Activated CD8-positive, alpha-beta memory T cell treated with anti-CD3 and anti-CD28 coated beads, Interleukin-2, amount 50 U/mL, for 24 hours (primary cell): ENCODE data around the gene LASP1.

Source experiments
- DNase-seq: peaks from one replicate; pipeline ENCODE4 v3.0.0-alpha.2; 2020; ENCODE audit errors: extremely low read depth

LASP1 gene

DNA sequence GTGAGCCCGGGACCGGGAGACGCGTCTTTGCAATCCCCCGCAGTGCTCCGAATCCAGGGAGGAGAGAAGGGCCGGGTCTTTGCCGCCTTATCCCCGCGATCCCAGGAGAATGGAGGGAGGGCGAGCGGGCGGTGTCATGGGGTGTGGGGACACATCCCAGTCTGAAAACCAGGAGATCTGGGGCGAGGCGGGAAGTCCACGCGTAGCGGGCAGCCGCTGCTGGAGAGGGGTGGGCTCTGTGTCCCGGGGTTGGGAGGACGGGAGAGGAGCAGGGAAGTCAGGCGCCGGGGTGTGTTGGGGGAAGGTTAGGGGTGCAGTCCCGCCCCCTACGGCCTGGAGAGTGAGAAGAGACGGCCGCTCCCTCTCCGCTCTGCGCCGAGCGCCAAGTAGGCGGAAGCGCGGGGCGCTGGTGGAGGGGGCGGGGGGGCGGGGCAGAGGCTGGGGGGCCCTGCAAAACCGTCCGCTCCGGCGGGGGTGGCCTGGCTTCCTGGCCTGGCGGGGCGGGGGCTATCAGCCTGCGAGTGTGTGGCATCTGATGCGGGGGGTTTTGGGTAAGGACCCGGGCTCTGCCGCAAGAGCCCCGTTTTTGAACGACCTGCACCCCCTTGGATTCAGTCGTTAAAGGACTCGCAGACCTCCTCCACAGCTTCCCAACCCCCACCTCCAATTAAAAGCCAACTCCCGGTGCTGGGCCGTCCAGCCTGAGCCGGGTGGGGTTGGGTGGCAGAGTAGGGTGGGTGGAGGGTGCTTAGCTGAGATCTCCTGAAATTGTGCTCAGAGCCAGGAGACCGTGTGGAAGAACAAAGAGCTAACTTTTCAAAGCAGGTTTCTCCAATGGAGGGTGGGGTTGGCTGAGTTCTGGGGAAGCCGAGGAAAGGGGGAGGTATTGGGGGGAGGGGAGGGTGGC lies 654 bp downstream of the LASP1 start:
- DNase-seq: no peak

DNA sequence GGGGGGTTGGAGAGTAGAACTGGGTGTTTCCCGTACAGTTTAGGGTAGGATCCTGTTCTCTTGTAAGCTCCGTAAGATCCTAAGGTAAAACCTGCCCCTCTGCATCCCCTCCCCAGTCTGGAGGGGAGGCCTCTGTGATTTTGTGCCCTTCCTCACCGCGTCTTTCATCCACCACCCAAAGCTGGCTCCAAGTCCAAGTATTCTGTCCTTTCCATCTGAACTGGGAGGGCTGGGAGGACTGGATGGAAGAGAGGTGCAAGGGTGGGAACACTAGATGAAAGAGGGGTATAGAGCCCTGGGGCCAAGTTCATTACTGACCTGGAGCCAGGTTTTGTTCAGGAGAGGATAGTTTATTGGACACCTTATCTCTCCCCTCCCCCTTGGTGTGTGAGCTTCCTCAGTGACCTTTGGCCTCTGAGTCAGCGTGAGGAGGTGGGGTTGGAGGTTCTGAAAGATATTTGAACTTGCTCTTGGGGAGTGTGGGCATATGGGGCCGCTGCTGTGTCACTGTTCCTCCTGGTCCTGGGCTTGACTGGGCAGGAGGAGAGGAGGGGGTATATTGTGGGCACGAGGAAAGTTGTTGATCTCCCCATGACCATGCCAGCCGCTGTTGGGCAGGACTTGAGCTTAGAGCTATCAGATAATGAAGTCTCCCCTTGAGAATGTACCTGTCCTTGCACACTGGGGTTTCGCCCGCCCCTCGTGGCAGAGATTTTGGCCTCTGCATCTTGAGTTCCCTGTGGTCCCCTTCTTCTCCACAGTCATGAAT lies 1.6 kb downstream of the LASP1 start:
- DNase-seq: no peak

DNA sequence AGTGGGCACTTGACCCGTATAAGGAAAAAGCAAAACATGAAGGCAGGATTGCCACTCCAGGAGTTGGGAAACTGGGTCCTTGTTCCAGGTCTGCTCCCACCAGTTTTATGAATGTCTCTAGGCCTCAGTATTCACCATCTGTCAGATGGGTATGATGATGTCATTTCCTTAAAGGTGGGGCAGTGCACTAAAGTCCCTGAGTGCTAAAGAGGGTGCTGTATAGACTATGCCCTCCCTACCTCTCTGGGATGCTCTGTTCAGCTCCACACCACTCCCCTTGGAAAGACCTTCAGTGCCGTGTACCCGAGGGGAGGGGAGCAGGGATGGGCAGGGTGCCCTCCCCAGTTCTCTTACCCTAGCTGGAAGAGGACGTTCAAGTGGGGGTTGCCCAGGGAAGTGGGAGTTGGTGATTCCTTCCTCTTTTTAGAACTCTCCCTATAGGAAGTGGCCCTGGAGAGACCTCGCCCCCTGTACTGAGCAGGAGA lies 2.2 kb downstream of the LASP1 start:
- DNase-seq: no peak

DNA sequence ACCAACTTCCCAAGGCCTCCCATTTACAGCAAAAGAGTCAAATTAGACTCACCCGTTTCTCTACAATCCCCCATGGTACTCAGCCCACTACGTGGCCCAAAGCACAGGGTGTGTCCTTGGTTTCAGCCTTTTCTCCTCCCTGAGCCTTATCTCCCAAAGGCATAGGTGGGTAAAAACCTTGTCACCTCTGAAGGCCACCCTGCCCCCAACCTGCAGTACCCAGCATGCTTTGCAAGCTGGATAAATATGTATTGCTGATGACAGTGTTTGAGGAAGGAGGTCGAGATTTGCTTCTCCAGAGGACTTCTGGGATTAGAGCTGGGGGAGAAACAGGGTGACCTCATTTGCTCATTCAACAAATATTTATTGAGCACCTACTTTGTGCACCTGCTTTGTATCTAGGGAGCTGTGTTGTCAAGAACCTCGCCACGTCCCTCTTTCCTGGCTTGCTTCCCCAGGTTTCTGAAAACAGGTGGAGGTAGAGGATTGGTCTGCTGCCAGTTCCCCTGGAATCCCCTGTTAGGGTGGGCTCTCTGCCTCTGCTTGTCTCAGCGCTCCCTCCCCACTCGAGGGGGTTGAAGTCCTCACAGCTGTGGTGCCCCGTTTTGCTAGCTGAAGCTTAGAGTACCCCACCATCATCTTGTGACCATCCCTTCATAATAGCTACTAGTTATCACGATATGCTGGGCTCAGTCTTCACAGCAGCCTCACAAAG lies 3.0 kb downstream of the LASP1 start:
- DNase-seq: no peak

DNA sequence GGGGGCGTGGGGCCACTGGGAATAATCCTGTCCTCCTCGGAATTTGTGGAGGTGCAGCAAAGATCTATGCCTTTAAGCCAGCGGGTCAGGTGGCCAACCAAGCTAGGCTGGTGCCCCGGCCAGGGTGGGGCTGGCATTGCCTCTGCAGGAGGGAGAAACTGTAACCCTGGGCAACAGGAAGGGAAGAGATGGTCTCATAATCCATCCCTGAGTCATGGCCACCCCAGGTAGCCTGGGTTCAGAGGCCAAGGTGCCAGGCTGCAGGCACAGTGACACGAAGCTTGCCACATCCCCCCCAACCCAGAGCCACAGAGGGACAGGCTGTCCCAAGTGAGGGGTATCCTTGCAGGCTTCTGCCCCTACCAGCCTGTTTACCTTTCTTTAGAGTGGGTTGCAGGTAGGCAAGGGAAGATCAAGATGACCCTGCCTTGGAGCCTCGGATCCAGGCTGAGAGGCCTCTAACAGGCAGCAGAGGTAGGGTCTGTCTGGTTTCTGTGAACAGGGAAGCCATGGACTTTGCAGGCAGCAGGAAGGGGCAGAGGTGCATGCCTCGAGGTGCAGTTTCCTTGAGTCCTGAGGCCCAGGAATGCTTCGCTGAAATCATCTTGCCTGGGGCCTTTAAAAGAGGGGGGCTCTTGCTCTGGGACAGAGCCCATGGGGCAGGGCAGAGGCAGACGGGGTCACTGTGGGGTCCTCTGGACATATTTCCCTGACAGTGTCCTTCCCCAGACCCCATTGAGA lies 4.0 kb downstream of the LASP1 start:
- no peak for DNase-seq

DNA sequence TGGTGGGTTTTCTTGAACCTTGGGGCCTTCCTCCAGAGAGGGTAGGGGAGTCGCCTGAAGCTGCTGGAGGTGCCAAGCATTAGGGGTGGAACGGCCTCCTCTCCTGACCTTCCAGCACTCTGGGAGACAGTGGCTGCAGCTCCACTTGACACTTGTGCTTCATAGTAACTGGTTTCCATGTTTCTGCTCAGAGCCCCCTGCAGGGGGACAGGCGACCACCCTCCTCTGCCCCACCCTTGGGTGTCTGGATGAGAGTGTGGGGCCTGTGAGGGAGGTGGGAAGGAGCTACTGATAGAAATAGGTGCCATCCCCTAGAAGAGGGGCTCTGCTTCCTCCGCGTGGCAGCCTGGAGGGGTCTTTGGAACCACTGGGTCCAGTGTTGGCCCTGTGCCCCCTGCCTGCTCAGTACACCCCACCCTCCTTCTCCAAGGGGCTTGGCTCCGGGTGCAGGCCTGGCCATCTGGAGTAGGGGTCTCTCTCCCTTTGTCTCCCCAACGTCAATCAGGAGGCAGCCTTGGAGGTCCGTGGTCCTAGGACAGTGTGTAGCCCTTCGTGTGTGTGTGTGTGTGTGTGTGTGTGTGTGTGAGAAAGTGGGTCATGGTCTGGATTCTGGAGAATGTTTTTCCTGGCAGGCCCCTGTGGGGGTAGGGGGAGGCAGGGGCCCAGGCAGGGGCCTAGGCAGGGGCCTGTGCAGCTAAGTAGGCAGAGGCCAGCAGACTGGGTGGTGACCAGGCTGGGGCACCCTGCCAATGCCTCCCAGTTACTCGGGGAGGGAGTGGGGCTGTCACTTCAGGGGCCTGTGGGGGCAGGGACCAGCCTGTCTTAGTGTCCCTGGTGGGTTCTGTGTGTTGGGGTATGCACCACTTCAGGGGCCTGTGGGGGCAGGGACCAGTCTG lies 4.9 kb downstream of the LASP1 start:
- DNase-seq: no peak

DNA sequence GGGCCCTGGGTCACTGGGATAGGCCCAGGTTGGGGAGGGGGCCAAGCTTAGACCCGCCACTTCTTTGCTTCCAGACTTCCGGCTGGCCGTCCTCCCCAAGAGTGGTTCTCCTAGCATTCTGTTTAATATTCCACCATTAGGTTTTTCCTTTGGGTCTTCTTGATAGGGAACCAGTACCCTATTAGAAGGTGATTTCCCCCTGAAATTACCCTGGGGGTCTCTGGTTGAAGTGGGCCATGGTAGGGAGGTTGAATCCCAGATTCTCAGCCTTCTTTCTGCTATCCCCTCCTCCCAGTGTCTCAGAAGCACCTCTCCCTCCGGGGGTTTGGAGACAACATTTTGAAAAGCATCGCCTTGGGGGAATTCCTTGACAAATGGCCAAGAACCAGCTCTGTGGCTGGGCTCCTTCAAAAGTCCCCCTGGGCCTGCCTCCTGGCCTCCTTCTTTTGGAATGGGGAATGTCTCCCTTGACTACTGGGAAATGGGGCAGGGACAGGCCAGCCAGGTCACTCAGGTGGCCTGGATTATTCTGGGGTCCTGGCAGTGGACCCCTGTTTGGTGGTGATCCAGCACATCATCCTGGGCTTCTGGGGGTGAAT lies 5.7 kb downstream of the LASP1 start:
- DNase-seq: no peak

DNA sequence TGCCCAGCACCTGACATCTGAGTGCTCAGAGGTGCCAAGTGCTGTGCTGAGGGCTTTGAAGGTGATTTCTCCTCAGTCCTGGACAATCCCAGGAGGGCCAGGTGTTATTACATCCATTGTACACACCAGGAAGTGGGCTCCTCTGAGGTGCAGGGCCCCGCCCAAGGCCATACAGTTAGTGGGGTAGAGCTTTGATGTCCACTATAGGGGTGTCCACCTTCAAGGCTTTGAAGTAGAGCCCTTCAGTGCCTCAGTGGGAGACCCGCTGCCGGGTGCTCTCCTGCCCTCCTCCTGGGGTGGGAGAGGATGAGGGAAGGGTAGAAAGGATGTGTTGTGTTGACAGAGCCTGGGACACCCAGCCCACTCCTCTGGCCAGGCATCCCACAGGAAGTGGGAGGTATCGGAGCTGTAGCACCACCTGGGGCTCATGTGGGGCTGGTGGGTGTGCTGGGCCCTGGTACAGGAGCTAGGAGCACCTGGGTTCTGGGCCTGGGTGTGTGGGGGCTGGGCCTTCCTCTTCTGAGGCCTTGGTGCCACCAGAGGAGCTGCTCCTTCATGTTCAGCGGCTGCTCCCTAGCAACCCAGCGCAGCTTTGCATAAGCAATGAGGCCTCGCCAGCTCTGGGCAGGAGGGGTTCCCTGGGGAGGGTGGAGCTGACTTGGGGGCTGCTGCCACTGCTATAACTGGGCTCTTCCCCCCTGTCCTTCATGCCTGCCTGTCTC lies 7.4 kb downstream of the LASP1 start:
- no peak for DNase-seq

DNA sequence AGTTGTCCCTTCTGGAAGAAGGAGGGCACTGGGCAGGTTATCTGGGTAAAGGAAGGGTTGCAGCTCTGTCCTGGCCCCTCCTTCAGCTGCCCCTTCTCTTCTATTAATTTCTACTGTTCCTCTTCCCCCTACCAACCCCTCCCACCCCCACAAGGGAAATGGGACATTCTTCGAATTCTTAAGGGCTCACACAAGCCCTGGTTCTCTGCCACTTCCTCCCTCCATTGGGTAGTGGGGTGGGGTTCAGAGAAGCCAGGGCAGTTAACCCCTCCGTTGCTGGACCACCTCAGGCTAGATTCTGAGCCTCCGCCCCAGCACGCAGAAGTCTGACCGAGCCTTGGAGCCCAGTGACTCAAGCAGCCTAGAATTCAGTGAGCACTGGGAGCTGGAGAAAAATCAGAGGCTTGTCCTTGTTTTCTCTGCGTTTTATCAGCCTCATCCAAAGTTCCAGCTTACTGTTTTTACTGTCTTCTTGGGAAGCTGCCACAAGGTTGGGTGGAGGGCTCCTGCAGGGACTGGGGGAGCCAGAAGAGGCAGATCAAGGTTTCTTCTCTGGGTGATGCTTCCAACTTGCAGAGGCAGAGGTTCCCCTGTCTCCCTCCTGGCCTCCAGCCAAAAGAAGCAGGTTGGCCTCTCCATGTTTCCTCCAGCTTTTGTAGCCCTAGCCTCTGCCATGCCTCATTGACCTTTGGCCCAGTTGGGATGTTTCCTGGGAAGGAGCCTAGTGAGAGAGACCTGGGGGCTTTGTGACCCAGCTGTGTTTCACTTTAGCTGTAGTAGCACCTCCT lies 10.2 kb downstream of the LASP1 start:
- no peak for DNase-seq

DNA sequence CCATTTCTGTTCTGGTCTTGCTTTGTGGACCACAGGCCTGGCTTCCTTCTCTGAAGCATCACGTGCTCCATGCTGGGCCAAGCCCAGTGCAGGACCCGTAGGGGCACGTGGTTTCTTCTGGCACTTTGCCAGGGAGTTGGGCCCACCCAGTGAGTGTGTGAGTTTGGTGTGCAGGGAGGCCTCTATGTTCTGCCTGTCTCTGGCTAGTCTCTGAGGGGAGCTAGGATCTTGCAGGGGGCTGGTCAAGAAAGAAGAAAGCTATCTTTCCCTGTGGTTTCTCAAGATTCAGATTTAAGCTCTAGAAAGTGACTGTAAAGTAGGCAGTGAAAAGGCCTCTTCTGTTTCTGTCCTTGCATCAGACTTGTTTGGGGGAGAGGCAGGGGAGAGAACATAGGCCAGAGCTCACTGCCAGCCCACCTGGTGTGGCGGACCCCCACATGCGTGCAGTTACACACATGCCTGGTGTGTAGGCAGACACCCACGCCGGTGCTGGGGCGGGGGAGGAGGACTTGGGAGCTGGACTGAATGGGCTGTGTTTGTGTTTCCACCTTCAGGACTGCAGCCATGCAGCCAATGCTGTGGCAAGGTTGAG lies 11.8 kb downstream of the LASP1 start:
- no peak for DNase-seq

DNA sequence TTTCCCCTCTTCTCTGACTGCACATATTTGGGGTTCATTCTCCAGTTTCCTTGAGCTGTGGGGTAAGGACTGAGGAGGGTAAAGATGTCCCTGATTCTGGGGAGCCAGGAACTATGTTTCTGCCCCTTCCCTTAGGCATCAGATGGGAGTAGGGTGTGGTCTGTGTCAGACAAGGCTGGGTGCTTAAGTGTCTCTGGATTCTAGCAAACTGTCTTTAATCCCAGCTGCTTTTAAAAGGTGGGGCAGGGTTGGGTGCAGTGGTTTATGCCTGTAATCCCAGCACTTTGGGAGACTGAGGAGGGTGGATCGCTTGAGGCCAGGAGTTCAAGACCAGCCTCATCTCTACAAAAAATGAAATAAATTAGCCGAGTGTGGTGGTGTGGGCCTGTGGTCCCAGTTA lies 13.0 kb downstream of the LASP1 start:
- no peak for DNase-seq

DNA sequence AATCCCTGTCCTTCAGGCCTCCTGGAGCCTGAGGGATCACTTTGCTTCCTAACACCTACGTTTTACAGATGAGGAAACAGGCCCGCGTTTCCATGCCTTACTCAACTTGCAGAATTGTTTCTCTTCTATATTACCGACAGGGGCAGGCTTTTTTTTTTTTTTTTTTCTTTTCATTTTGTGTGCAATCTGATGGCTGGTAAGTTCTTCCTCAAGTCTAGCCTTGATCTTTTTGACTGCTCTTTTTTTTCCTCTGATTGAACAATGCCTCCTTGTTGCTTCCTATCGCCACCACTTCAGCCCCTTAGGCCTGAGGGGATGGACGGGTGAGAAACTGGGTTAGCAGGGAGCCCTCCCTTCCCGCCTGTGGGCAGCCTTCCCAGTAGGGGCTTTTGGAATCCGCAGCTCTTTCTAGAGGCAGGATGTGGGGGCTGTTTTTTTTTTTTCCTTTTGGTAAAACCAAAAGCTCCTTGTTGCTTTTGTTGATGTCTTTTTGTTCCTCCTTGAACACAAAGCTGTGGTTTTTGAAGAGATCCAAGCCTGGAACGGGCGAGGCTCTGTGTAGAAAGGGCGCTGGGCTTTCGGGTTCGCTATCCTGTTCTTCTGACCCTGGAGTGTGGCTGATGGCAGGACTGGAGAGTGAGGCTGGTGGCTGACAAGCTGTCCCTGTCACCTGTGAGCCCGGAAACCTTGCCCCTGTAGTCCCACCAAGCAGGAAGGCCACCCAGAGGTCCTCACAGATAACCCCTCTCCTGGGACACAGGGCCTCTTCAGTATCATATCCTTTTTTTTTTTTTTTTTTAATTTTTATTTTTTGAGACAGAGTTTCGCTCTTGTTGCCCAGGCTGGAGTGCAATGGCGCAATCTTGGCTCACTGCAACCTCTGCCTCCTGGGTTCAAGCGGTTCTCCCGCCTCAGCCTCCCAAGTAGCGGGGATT lies 14.0 kb downstream of the LASP1 start:
- DNase-seq: no peak

DNA sequence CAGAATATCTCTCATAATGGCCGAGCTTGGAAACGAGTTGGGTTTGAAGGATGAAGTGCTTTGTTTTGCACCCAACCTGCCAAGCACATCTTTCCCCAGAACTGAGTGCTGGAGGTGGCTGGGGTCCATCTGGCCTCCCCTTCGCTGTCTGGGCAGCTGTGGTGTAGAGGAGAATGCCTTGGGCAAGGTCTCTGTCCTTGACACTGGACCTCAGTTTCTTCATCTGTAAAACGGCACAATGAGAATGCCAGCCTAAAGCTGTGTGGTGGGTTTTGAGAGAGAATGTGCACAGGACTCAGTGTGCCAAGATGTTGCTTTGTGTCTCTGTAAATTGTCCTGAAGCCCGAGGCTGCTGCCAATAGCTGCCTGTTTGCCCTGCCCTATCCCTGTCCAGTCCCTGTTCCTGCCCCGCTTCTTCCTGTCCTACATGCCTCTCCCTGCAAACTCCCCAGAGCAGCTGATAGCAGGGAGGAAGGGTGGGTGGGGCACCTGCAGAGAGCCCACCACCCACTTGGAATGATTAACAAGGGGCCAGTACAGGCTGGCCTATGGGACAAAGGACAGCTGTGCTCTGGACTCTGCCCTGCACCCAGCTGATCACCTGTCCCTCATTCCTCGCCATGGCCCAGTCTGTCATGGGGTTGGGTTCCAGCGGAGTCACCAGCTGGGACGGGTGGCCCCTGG lies 15.3 kb downstream of the LASP1 start:
- no peak for DNase-seq

DNA sequence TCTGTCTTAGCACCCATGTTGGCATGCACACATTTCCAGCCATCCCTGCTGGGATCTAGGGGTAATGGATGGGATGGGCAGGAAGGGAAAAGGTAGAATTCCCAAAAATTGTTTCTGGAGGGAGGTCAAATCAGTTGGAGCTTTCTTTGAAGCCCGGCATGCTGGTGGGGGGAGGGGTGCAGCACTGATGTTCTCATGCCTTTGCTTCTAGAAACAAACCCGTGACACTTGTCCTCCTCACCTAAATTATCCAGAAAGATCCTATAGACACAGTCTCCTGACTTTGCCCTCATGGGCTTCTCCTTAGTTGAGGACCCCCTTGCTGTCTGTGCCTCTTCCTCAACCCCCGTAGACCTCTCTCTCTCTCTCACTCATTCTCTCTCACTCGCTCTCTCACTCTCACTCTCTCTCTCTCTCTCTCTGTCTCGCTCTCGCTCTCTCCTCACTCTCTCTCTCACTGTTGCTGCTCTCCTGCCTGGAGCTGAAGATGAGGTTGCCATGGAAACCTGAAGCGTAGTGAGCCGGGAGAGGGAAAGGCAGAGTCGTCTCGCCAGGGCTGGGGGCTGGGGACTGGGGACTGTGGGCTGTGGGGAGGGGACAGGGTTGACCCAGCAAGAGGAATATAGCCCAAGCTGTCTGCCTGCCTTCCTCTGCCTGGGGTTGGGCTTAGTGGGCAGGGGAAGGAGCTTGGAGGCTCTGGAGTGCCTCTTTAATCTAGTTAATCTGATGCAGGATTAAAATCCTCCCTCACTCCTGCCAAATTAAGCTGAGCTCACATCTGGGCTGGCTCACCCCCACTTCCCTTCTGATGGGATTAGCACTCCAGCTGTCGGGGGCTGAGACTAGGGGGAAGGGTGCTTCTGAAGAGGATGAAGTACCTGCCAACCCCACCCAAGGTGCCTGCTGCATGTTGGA lies 16.1 kb downstream of the LASP1 start:
- no peak for DNase-seq

DNA sequence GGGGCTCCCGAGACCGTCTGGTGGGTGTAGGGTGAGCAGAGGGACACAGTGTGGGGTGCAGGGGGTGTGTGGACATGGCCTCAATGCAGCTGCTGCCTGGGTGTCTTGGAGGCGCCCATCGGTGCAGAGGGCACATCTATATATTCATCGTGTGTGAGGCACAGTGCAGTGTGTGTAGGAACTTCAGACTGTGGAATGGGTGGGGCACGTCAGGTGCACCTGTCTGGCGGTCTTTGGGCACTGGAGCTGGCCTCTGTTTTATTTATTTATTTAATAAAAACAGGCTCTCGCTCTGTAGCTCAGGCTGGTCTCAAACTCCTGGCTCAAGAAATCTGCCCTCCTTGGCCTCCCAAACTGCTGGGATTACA lies 16.8 kb downstream of the LASP1 start:
- DNase-seq: no peak

DNA sequence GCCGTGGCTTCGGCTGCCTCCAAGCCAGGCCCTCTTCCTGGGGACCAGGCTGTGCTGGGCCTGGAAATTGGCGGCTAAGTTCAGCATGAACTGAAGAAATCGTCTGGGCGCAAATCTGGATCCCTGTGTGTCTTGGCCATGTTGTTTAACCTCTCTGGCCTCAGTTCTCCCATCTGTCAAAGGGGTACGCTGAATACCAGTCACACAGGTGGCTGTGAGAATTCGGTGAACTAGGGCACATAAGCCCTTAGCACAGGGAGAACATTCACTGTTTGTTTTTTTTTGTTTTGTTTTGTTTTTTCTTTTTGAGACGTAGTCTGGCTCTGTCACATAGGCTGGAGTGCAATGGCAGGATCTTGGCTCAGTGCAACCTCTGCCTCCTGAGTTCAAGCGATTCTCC lies 19.0 kb downstream of the LASP1 start:
- DNase-seq: no peak
